Neural progenitor cell (in vitro differentiated cells): Measurements from ENCODE around the gene SLX4IP.

Source experiments
- CTCF ChIP-seq: fragments of 200-600 bp; sonication (generic); IDR thresholded peaks from 2 replicates; pipeline ENCODE4 v1.5.1; 2017; ENCODE audit warnings: antibody characterized with exemption, mild to moderate bottlenecking
- EZH2phosphoT487 ChIP-seq: fragments of 200-600 bp; sonication (generic); IDR thresholded peaks from 2 replicates; pipeline ENCODE4 v1.6.1; 2017; ENCODE audit warnings: antibody characterized with exemption

DNA sequence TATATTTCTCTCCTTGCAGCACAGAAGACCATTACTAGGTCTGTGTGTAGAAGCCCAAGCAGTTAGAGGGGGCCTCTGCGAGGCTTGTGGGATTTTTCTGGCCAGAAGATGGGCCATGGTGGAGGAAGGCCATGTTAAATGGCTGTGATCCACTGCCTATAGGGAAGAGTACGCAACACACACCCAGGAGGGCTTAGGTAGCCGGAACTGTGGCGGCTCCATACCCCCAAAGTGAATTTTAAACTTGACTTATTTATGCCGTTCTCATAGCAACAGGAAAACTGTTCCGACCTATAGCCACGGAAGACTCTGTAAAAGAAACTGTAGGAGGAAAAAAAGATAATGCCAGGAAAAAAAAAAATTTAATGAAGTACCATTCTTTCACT lies 69.5 kb downstream of the SLX4IP start:
- TF ChIP-seq CTCF (no peak), EZH2phosphoT487 (no peak)
